GM12892 (cell line): Measurements from ENCODE around the gene SPINT3.

ENCODE experiments used
- DNase-seq: peaks from one replicate; pipeline ENCODE4 v3.0.0; 2011; ENCODE audit not compliant: insufficient read length
- FAIRE-seq: peaks from 2 replicates; lab custom pipeline; 2011; peaks lifted over from hg19 to GRCh38; lab: Jason Lieb, UNC
- POLR2A ChIP-seq: IDR thresholded peaks from 2 replicates; pipeline ENCODE4 v1.6.1; 2011; ENCODE audit warnings: low read depth, low read length, control low read depth
- POLR2AphosphoS5 ChIP-seq: IDR thresholded peaks from 2 replicates; pipeline ENCODE4 v1.6.1; 2011; ENCODE audit warnings: low read depth, low read length, control low read depth
- TAF1 ChIP-seq: IDR thresholded peaks from 2 replicates; pipeline ENCODE4 v1.6.1; 2011; ENCODE audit warnings: low read depth, mild to moderate bottlenecking, control low read depth, low read length, borderline replicate concordance

Gene SPINT3

DNA sequence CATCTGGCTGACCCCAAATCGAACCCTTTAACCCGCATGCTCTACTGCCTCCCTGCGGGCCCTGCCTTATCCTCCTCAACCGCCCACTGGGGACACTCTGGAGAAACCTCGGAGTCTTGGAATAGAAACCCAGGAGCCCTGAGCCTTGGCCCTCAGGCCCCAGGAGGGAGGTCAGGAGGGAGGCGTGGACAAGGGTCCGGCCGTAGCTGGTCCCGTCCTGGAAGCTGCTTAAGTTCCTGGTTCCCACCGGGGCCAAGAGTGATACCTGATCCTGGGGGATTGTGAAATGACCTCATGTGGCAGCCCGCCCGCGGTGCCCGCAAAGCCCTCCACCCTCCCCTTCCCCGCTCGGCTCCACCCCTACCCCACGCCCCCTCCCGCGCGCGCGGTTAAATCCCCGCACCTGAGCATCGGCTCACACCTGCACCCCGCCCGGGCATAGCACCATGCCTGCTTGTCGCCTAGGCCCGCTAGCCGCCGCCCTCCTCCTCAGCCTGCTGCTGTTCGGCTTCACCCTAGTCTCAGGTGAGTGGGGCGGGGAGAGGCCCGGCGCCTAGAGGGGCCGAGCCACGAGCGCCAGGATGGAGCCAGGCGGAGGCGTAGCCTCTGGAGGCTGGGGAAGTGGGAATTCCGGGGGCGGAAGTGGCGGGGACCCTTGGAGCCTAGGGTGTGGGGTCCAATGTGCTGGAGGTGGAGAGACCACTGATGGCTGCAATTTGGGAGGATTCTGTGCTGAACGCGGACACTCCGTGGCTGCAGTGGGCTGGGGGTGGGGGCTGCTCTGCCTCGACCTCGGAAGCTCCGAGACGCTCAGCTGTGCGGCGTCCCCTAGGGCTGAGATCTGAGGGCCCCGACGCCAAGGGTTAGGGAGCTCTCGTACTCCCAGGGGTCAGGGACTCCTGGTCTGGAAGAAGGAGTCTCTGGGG is 45.8 kb downstream of the SPINT3 start, which contains the start of gene WFDC2:
TSS of gene WFDC2 (plus strand) at position 418 of the 926 bp plus-strand sequence. CDS start at position 447, 29 bp downstream.
- TF ChIP-seq TAF1 (no peak), POLR2A (no peak), POLR2AphosphoS5 (no peak)
- FAIRE-seq (no peak), DNase-seq (no peak)

GRCh38 chr20:45467861-45468260 is 47.6 kb downstream of the SPINT3 start:
- TF ChIP-seq POLR2AphosphoS5 (no peak), TAF1 (no peak), POLR2A (no peak)
- no peak for FAIRE-seq
- no peak for DNase-seq

DNA sequence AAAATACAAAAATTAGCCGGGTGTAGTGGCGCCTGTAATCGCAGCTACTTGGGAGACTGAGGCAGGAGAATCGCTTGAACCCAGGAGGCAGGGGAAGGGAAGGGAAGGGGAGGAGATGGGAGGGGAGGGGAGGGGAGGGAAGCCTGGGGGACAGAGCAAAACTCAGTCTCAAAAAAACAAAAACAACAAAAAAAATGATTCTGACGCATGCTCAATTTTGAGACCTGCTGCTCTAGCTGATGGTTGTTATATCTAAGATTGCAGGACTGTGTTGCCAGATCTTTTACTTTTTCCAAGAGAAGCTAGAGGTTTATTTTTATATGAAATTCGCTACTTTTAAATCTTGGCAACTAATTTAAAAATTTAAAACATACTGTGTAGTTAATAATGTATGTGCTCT is 48.2 kb downstream of the SPINT3 start:
- TF ChIP-seq POLR2A (no peak), POLR2AphosphoS5 (no peak), TAF1 (no peak)
- FAIRE-seq (no peak), DNase-seq (no peak)

DNA sequence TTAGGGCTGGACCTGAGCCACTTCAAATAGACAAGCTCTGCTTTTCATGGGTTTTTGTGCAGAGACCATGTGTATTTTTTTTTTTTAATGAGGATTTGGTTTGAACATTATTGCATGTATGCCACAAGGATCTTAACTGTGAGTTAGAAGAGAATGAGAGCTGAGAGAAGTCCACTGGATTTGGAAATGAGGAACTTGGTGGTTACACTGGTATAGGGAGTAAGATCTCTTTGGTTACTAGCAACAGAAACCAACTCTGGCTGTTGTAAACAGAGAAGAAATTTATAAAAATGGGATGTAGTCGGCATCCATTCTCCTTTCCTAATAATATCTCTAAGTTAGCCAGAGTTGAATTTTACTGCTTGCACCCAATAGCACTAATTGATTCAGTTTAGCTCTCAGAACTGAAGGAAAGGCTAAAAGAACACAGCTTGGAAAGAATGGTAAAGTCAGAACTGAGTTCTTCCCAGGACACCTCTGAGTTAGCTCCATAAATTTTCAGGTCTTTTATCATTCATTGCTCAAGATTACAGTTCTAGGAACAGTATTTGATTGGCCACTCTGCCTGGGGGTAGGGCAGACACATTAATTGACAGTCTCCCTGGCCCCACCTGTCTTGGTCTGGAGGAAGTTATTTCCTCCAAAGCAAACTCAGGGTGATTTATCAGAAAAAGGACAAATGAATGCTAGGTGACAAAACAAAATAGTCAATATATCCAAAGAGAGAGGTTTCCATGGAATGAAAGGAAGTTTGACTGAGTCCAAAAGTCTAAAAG is 49.7 kb downstream of the SPINT3 start:
- FAIRE-seq (no peak), DNase-seq (no peak)
- no peak for TF ChIP-seq POLR2AphosphoS5
- TF ChIP-seq TAF1 = no peak

DNA sequence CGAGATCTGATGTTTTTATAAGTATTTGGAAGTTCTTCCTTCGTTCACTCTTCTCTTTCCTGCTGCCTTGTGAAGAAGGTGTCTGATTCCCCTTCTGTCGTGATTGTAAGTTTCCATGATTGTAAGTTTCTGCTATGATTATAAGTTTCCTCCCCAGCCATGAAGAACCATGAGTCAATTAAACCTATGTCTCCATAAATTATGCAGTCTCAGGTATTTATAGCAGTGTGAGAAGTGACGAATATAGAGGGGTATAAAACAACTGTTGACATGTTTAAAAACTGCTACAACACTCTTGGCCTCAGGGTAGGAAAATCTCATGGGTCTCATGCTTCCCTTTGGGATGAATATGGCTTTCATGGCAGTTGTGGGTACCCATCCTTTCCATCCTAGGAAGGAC is 51.7 kb downstream of the SPINT3 start:
- no peak for TF ChIP-seq POLR2A
- FAIRE-seq (no peak), DNase-seq (no peak)

DNA sequence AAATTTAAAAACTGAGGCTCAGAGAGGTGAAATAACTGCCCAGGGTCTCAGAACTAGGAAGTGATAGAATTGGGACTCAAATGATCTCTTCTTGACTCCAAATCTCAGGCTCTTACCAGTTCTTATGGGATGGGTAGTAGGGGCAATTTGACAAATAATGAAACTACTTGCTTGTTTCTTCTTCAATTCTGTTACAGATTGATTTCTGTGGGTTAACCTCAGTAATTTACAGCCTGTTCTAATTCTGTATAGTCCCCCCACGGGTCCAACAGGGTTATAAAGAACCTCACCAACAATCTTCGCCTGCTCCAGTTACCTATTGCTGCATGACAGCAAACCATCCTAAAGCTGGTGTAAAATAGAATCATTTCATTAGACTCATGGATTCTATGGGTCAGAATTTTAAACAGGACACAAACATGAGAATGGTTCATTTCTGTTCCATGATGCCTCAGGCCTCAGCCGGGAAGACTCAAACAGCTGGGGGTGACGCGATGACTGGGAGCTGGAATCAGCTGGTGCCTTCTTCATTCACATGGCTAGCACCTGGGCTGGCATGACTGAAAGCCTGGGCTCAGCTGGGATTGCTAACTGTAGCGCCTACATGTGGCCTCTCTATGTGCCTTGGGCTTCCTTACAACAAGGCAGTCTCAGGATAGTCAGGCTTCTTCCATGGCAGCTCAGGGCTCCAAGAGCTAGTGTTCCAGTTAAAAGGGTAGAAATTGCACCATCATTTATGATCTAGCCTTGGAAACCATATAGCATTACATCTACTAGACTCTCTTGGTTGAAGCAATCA is 52.5 kb downstream of the SPINT3 start:
- no peak for TF ChIP-seq TAF1
- TF ChIP-seq POLR2A = no peak
- no peak for TF ChIP-seq POLR2AphosphoS5
- FAIRE-seq = no peak
- DNase-seq = no peak
